Measurements from ENCODE around the gene ELK1.
A peak's percentile ranks its signal among the peaks of the same experiment; 100 is the strongest.

- TF ChIP-seq CTCF (IDR thresholded peaks at IDR 0.05), result no peak
- TF ChIP-seq POLR2A (IDR thresholded peaks at IDR 0.05), result peak in 1 of 2 donors; percentile 78
Observed at GRCh38 chrX:47658684-47659420, 8.5 kb upstream of the ELK1 start, which contains the start of gene UXT.

All from thyroid gland (tissue), 4 donors.